Measurements from ENCODE around the gene ARVCF.

ARVCF gene

DNA sequence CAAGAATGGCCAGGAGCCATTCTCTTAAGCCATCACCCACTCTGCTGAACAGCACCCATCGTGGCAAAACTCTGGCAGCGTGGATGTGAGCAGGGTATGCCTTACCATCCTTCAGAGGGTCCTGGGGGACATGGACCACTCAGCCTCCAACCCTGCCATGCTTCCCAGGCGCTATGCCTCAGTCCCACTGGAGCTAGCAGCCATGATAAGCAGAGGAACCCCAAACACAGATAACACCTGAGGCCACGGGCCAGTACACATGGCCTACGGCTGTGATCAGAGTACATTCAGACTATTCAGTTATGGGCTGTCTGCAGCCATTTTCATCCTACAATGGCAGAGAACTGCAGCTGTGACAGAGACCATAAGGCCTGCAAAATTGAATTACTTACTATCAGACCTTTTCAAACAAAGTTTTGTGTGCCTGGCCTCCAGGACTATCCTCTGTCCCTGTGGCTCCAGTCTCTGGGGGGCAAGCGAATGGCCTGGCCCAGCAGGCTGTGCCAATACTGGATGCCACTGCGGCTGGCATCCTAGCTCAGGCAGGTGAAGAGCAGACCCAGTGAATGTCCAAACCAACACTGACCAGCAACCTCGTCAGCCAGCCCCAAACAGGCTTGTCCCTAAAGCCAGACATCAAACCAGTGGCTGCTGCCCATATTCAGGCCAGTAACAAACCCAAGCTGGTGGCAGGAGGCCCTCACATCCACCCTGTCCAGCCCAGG is 6.9 kb downstream of the ARVCF start:
- Histone ChIP-seq H3K36me3 (replicated peaks in 1 of 2; ENCODE audit: control insufficient read depth in 2 of 2, insufficient read depth in 2 of 2, low read length in 2 of 2) (no peaks in the 10 kb centered on the region), H2BK5ac (ENCODE audit: low read length) (no peak overlapping the region), H4K91ac (ENCODE audit: low read depth, low read length, poor library complexity) (no peak overlapping the region), H3K4me3 (ENCODE audit: low read length in 2 of 2) (peak overlapping the region in 1 of 2 donors; percentile 10), H3K27me3 (ENCODE audit: control insufficient read depth in 3 of 3, insufficient read depth in 3 of 3, low read depth in 1 of 3, low read length in 3 of 3) (peaks cover 0 to 4% (median 4%) of the 10 kb centered on the region in 3 experiments), H3K4me2 (ENCODE audit: insufficient read depth, low read length, poor library complexity, severe bottlenecking) (no peak overlapping the region), H2BK12ac (ENCODE audit: low read length) (no peak overlapping the region), H2BK15ac (ENCODE audit: low read length) (no peak overlapping the region), H4K8ac (ENCODE audit: low read depth, low read length) (no peak overlapping the region), H2AK5ac (ENCODE audit: low read depth, low read length) (no peak overlapping the region), H3K18ac (ENCODE audit: low read length) (no peak overlapping the region), H3K4me1 (ENCODE audit: control insufficient read depth in 2 of 2, insufficient read depth in 1 of 2, low read depth in 1 of 2, low read length in 2 of 2) (peaks cover 3 to 7% of the 10 kb centered on the region in 2 donors), H3K9me3 (replicated peaks in 1 of 2; ENCODE audit: control insufficient read depth in 2 of 2, insufficient read depth in 1 of 2, low read depth in 1 of 2, low read length in 2 of 2) (peaks cover 0 to 5% of the 10 kb centered on the region in 2 donors), H2BK120ac (ENCODE audit: low read depth, low read length) (no peak overlapping the region), H3K27ac (replicated peaks; ENCODE audit: low read length) (no peak overlapping the region), H2AFZ (ENCODE audit: low read length) (no peak overlapping the region), H3K23ac (ENCODE audit: low read depth, low read length, poor library complexity) (peak overlapping the region; percentile 62), H3K14ac (ENCODE audit: low read length) (no peak overlapping the region), H3K4ac (ENCODE audit: low read length) (no peak overlapping the region), H3K9ac (ENCODE audit: low read depth, low read length, poor library complexity) (no peak overlapping the region), H3K79me1 (ENCODE audit: low read depth, low read length) (peaks cover 5% of the 10 kb centered on the region)
- no CpG with 5 or more reads among the region's 8 CpGs for WGBS, 2 donors (ENCODE audit: extremely low coverage in 2 of 2, insufficient read length in 2 of 2, insufficient replicate concordance in 1 of 2)
- DNase-seq (ENCODE audit: low spot score) = no peak

DNA sequence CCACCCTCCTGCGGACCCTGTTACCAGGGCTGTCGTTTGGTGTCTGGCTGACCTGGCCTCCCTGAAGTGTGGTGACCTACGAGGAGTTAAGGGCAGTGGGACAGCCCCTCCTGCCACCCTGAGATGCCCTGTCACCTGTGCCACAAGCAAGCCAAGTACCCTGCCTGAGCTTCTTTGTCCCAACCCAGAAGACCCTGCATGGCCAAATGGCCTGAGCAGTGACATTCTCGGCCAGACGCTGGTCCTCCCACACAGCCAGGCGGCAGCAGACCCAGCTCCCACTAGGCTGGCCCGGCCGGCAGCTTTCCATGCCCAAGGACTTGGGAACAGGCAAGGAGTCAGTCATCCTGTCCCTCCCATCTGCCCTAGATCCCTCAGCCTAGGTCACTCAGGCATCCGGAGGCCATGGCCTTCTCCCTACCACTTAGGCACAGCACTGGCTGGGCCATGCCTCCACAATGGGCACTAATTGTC is 7.6 kb downstream of the ARVCF start:
- Histone ChIP-seq H3K9me3 (replicated peaks in 1 of 2; ENCODE audit: control insufficient read depth in 2 of 2, insufficient read depth in 1 of 2, low read depth in 1 of 2, low read length in 2 of 2) (peaks cover 2 to 12% of the 10 kb centered on the region in 2 donors), H3K18ac (ENCODE audit: low read length) (peak overlapping the region; percentile 3), H4K8ac (ENCODE audit: low read depth, low read length) (no peak overlapping the region), H2AK5ac (ENCODE audit: low read depth, low read length) (no peak overlapping the region), H2AFZ (ENCODE audit: low read length) (no peak overlapping the region), H3K36me3 (replicated peaks in 1 of 2; ENCODE audit: control insufficient read depth in 2 of 2, insufficient read depth in 2 of 2, low read length in 2 of 2) (no peaks in the 10 kb centered on the region), H2BK5ac (ENCODE audit: low read length) (no peak overlapping the region), H3K14ac (ENCODE audit: low read length) (no peak overlapping the region), H3K27ac (replicated peaks; ENCODE audit: low read length) (no peak overlapping the region), H3K4ac (ENCODE audit: low read length) (no peak overlapping the region), H3K4me3 (ENCODE audit: low read length in 2 of 2) (no peak overlapping the region), H2BK15ac (ENCODE audit: low read length) (no peak overlapping the region), H2BK12ac (ENCODE audit: low read length) (no peak overlapping the region), H3K4me2 (ENCODE audit: insufficient read depth, low read length, poor library complexity, severe bottlenecking) (no peak overlapping the region), H3K79me1 (ENCODE audit: low read depth, low read length) (peaks cover 5% of the 10 kb centered on the region), H3K27me3 (ENCODE audit: control insufficient read depth in 3 of 3, insufficient read depth in 3 of 3, low read depth in 1 of 3, low read length in 3 of 3) (peaks cover 0 to 1% (median 0%) of the 10 kb centered on the region in 3 experiments), H3K9ac (ENCODE audit: low read depth, low read length, poor library complexity) (no peak overlapping the region), H3K23ac (ENCODE audit: low read depth, low read length, poor library complexity) (peak overlapping the region; percentile 62), H4K91ac (ENCODE audit: low read depth, low read length, poor library complexity) (no peak overlapping the region), H3K4me1 (ENCODE audit: control insufficient read depth in 2 of 2, insufficient read depth in 1 of 2, low read depth in 1 of 2, low read length in 2 of 2) (peaks cover 3 to 7% of the 10 kb centered on the region in 2 donors), H2BK120ac (ENCODE audit: low read depth, low read length) (no peak overlapping the region)
- no peak for DNase-seq (ENCODE audit: low spot score)
- no CpG with 5 or more reads among the region's 9 CpGs for WGBS, 2 donors (ENCODE audit: extremely low coverage in 2 of 2, insufficient read length in 2 of 2, insufficient replicate concordance in 1 of 2)

DNA sequence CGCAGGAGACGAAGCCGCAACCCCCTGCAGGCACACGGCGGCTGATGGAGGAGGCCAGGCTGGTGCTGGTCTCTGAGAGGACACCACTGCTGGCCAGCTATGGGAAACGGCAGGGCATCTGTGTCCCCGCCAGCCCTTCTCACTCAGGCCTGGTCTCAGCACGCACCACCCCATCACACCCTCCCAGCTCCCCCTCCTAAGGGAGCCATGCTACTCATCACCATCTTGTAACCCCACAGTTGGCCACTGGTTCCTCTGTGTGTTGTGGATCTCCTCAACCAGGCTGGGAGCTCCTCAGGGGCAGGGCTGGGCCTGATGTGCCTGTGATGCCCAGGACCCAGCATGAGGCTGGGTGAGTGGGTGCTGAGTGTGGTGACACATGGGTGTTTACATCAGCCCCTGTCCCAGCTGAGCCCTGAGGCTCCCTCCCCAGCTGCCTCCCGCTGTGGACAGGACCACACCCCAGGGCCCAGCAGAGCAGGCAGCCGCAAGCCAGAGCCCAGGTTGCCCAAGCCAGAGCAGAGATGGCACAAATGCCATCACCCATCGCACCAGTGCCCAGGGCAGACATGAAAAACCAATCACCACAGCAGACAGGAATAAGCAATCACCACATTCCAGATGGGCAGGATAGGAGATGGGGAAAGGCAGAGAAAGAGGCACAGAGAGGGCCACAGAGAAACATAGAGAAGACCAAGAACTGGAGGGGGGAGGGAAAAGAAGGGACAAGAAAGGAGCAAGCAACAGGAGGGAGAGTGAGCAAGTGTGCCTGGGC is 8.2 kb downstream of the ARVCF start:
- H2AFZ ChIP-seq (ENCODE audit: low read length) = no peak overlapping the region
- H3K4me1 ChIP-seq (ENCODE audit: control insufficient read depth in 2 of 2, insufficient read depth in 1 of 2, low read depth in 1 of 2, low read length in 2 of 2) = peaks cover 3 to 7% of the 10 kb centered on the region in 2 donors
- no peak overlapping the region for H4K8ac ChIP-seq (ENCODE audit: low read depth, low read length)
- H2BK12ac ChIP-seq (ENCODE audit: low read length) = peak overlapping the region; percentile 25
- peak overlapping the region; percentile 61 for H2BK15ac ChIP-seq (ENCODE audit: low read length)
- H3K4me3 ChIP-seq (ENCODE audit: low read length in 2 of 2) = no peak overlapping the region
- no CpG with 5 or more reads among the region's 11 CpGs for WGBS, 2 donors (ENCODE audit: extremely low coverage in 2 of 2, insufficient read length in 2 of 2, insufficient replicate concordance in 1 of 2)
- no peak overlapping the region for H3K4ac ChIP-seq (ENCODE audit: low read length)
- H3K9ac ChIP-seq (ENCODE audit: low read depth, low read length, poor library complexity) = no peak overlapping the region
- H2AK5ac ChIP-seq (ENCODE audit: low read depth, low read length) = no peak overlapping the region
- no peak overlapping the region for H4K91ac ChIP-seq (ENCODE audit: low read depth, low read length, poor library complexity)
- no peak overlapping the region for H3K27ac ChIP-seq (replicated peaks; ENCODE audit: low read length)
- no peak overlapping the region for H2BK120ac ChIP-seq (ENCODE audit: low read depth, low read length)
- H3K14ac ChIP-seq (ENCODE audit: low read length) = no peak overlapping the region
- H3K23ac ChIP-seq (ENCODE audit: low read depth, low read length, poor library complexity) = peak overlapping the region; percentile 62
- peaks cover 0 to 1% (median 0%) of the 10 kb centered on the region in 3 experiments for H3K27me3 ChIP-seq (ENCODE audit: control insufficient read depth in 3 of 3, insufficient read depth in 3 of 3, low read depth in 1 of 3, low read length in 3 of 3)
- peaks cover 2 to 18% of the 10 kb centered on the region in 2 donors for H3K9me3 ChIP-seq (replicated peaks in 1 of 2; ENCODE audit: control insufficient read depth in 2 of 2, insufficient read depth in 1 of 2, low read depth in 1 of 2, low read length in 2 of 2)
- DNase-seq (ENCODE audit: low spot score) = no peak
- H2BK5ac ChIP-seq (ENCODE audit: low read length) = no peak overlapping the region
- no peaks in the 10 kb centered on the region for H3K36me3 ChIP-seq (replicated peaks in 1 of 2; ENCODE audit: control insufficient read depth in 2 of 2, insufficient read depth in 2 of 2, low read length in 2 of 2)
- H3K79me1 ChIP-seq (ENCODE audit: low read depth, low read length) = peaks cover 5% of the 10 kb centered on the region
- H3K4me2 ChIP-seq (ENCODE audit: insufficient read depth, low read length, poor library complexity, severe bottlenecking) = no peak overlapping the region
- peak overlapping the region; percentile 42 for H3K18ac ChIP-seq (ENCODE audit: low read length)

DNA sequence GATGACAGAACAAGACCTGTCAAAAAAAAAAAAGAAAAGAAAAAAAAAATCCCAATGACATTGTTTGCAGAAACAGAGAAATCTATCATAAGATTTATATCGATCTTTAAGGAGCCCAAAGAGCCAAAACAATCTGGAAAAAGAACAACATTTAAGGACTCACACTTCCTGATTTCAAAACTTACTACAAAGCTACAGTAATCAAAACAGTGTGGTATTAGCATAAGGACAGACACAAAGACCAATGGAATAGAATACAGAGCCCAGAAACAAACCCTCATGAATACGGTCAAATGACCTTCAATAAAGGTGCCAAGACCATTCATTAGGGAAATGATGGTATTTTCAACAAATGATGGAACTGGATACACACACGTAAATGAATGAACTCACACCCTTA is 12.2 kb downstream of the ARVCF start:
- no CpG with 5 or more reads among the region's 3 CpGs for WGBS, 2 donors (ENCODE audit: extremely low coverage in 2 of 2, insufficient read length in 2 of 2, insufficient replicate concordance in 1 of 2)
- H2BK120ac ChIP-seq (ENCODE audit: low read depth, low read length) = no peak overlapping the region
- H4K91ac ChIP-seq (ENCODE audit: low read depth, low read length, poor library complexity) = no peak overlapping the region
- no peak overlapping the region for H3K9ac ChIP-seq (ENCODE audit: low read depth, low read length, poor library complexity)
- no peak overlapping the region for H2BK15ac ChIP-seq (ENCODE audit: low read length)
- no peak overlapping the region for H4K8ac ChIP-seq (ENCODE audit: low read depth, low read length)
- H2AFZ ChIP-seq (ENCODE audit: low read length) = no peak overlapping the region
- no peak overlapping the region for H2BK12ac ChIP-seq (ENCODE audit: low read length)
- H3K14ac ChIP-seq (ENCODE audit: low read length) = no peak overlapping the region
- no peak overlapping the region for H3K23ac ChIP-seq (ENCODE audit: low read depth, low read length, poor library complexity)
- H3K4me1 ChIP-seq (ENCODE audit: control insufficient read depth in 2 of 2, insufficient read depth in 1 of 2, low read depth in 1 of 2, low read length in 2 of 2) = peaks cover 16 to 26% of the 10 kb centered on the region in 2 donors
- H3K79me1 ChIP-seq (ENCODE audit: low read depth, low read length) = no peaks in the 10 kb centered on the region
- H3K18ac ChIP-seq (ENCODE audit: low read length) = no peak overlapping the region
- H3K4ac ChIP-seq (ENCODE audit: low read length) = no peak overlapping the region
- H3K27me3 ChIP-seq (ENCODE audit: control insufficient read depth in 3 of 3, insufficient read depth in 3 of 3, low read depth in 1 of 3, low read length in 3 of 3) = no peaks in the 10 kb centered on the region
- no peak for DNase-seq (ENCODE audit: low spot score)
- H3K27ac ChIP-seq (replicated peaks; ENCODE audit: low read length) = no peak overlapping the region
- H3K4me2 ChIP-seq (ENCODE audit: insufficient read depth, low read length, poor library complexity, severe bottlenecking) = no peak overlapping the region
- no peaks in the 10 kb centered on the region for H3K36me3 ChIP-seq (replicated peaks in 1 of 2; ENCODE audit: control insufficient read depth in 2 of 2, insufficient read depth in 2 of 2, low read length in 2 of 2)
- H3K4me3 ChIP-seq (ENCODE audit: low read length in 2 of 2) = no peak overlapping the region
- H2BK5ac ChIP-seq (ENCODE audit: low read length) = no peak overlapping the region
- H2AK5ac ChIP-seq (ENCODE audit: low read depth, low read length) = no peak overlapping the region
- H3K9me3 ChIP-seq (replicated peaks in 1 of 2; ENCODE audit: control insufficient read depth in 2 of 2, insufficient read depth in 1 of 2, low read depth in 1 of 2, low read length in 2 of 2) = peaks cover 2 to 19% of the 10 kb centered on the region in 2 donors

Data from neuronal stem cell (in vitro differentiated cells).